NCI-H1092 treated with DMSO at 0.1 percent for 48 hours (cell line): ENCODE measurements around the gene UNC5C.

Experiments
- DNase-seq: peaks from one replicate; lab custom pipeline; 2025; lab: John Stamatoyannopoulos, UW

UNC5C gene

GRCh38 chr4:95548738-95549245, at the start of gene UNC5C:
Gene UNC5C (minus strand): TSS chr4:95548973.
- DNase-seq: no peak

DNA sequence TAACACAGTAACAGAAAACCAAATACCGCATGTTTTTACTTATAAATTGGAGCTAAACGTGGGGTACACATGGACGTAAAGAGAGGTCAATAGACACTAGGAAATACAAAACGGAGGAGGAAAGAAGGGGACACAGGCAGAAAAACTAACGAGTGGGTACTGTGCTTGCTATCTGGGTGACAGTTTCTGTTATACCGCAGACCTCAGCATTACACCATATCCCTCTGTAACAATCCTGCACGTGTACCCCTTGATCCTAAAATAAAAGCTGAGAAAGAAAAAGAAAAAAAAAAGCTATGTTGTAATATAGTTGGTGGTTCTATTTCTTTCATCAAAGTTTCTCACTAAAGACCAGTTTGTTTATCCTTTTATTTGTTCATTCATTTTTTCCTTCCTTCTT, 47.9 kb upstream of the UNC5C start:
- no peak for DNase-seq

DNA sequence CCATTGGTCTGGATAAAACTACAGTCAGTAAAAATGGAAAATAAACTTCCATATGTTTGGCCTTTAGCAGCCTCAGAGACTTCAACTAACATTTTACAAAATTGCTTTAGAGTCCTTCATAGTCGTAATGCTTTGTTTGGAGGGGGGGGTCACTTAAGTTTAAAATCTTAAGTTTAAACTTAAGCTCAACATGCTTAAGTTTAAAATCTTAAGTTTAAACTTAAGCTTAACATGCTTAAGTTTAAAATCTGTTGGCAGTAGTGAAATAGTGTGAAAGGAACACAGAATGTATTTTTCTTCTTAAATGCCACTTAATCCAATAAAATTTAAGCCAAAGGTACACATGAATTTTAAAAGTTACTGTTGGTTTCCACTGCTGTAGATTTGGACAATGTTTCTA, 45.9 kb upstream of the UNC5C start:
- DNase-seq: no peak

DNA sequence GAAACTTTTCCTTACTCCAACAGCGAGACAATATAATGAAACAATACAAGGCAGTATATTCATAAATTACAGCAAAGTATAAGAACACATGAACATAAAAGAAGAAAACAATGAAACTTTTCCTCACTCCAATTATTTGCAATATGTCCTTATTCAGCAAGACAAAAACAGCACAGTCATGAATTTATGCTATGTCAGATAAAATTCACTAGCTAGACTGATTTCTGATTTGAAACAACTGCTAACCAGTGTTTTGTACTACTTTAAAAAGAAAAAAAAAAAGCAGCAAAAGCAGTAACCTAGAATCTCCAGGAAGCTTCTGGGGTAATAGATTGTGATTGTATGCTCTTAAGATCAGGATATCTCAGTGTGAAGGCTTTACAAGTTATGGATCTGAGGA, 45.2 kb upstream of the UNC5C start:
- DNase-seq: no peak

DNA sequence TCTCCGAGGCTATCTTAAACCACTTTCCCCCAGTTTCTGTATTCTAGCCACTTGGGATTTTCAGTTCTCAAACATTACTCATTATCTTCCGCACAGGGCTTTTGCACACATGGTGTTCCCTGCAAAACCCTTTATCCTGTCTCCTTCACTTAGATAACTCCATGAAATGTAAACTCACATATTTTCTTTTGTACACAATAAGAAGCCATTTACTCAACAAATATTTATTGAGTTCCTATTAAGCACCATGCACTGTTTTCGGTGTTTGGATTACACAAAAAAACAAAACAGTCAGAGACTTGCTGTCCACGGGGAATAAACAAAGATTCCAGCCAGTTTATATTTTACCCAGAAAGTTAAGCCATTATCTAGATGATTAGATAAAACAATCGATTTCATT, 42.5 kb upstream of the UNC5C start:
- DNase-seq: no peak

DNA sequence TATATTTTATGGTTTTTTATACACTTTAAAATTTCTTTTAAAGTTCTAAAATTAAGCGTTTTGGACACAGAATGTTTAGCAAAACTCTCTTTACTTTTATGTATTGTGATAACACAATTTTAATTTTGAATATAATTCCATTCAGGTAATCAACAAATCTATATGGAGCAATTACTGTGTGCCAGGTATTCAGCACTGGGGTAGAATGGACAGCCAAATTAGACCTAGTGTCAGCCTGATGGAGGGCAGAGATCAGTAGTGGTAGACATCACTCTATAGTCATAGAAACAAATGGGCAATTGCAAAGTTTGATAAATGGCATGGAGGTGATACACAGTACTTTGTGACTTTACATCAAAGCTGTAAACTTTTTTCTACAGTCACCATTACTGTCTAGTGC, 41.8 kb upstream of the UNC5C start:
- DNase-seq: no peak

DNA sequence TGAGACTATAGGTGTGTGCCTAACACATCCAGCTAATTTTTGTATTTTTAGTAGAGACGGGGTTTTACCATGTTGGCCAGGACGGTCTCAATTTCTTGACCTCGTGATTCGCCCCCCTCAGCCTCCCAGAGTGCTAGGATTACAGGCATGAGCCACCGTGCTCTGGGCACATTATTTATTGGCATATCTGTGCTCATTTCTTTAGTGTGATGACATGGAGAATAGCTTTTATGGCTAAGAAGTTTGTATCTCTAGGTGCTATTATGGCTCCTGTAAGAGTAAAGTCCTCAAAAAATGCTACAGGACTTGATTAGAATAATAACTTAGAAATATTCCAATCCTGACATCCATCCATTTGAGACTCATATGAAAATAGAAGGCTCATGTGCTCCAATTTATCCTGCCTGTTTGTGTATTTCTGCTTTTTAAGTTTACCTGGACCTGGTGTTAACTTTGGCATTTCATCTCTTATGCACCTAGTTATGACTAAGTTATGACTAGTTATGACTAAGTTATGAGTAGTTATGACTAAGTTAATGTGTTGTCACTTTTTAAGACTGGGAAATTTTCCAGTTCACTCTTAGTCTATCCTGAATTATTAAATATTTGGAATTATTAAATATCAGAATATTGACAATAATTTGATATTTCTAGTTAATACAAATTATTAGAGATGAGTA, 36.4 kb upstream of the UNC5C start:
- no peak for DNase-seq

- no peak for DNase-seq
Measured at GRCh38 chr4:95580226-95580625, 31.5 kb upstream of the UNC5C start.

DNA sequence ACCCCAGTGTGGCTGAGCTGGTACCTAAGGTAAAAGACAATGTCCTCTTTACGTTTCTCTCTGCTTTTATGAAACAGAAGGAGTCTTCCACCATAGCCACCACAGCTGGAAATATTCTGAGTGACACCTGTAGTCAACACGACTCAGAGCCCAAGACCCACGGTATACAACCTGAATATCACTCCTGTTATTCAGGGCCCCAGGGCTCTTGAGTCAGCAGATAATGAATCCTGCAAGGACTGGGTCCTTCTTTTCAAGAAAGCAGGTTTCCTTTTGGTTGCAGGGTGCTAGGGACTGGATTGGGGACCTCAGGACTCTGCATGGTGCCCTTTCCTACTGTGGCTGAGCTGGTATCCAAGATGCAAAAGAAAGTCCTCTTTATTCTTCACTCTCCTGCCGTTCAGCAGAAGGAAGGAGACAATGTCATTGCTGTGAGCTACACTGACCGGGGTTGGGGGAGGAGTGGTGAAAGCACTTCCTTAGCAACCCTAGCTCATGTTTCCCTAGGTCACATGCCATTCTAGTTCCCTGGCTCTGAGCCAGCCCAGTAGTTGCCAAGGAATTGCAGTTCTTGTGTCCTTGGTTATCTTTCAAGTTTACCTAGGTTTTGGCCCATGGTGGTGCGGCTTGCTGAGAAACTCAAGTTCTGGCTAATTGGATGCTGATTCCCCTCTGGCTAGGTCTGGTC, 23.7 kb upstream of the UNC5C start:
- DNase-seq: no peak

- DNase-seq: no peak
Measured at GRCh38 chr4:95571577-95571976, 22.8 kb upstream of the UNC5C start.

DNA sequence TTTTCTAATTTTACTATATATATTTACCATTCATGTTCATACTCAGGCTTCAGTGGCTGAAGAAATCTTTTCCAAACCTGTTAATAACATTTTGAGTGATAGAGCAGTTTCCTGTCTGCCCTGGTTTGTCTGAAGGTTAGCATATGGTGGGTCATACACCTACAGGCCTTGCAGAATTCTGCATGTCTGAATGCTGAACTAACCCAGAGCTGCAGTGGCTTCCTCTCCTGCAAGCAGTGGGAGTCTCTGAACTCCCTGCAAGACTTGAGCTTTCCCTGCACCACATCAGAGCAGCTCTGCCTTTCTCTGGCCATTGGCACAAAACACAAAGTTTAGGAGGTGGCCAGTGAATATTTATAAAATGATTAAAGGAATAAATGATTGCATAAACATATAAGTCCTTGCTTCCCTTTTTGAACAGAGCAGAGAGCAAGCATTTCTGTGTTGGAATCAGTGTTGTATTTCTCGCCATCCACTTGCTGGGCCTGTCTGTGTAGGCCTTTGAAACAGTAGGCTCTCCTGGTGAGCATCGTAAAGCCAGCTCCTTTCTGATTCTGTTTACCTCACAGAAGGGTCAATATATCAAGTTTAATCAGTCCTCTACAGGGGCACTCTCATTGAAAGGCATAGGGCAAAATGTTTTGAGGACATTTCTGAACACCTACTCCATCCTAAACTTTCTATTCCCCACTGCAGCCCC, 15.0 kb upstream of the UNC5C start:
- no peak for DNase-seq

DNA sequence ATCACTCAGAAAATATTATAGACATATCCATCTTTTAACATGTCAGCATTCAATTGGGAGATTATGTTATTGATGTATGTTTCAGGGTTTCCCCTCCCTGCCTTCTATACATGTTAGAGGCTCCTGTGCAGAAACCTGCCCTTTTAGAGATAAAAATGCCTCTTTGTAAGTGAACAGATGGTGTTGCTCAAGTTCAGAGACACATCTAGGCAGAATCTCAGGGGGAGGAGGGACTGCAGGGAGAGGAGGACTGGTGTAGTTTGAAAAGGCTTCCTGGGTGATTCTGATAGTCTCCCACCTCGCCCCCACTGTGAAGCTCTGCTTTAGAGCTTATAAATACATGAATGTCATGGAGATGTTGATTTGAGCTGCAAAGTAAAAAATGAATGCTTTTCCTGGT, 12.0 kb upstream of the UNC5C start:
- DNase-seq: no peak

DNA sequence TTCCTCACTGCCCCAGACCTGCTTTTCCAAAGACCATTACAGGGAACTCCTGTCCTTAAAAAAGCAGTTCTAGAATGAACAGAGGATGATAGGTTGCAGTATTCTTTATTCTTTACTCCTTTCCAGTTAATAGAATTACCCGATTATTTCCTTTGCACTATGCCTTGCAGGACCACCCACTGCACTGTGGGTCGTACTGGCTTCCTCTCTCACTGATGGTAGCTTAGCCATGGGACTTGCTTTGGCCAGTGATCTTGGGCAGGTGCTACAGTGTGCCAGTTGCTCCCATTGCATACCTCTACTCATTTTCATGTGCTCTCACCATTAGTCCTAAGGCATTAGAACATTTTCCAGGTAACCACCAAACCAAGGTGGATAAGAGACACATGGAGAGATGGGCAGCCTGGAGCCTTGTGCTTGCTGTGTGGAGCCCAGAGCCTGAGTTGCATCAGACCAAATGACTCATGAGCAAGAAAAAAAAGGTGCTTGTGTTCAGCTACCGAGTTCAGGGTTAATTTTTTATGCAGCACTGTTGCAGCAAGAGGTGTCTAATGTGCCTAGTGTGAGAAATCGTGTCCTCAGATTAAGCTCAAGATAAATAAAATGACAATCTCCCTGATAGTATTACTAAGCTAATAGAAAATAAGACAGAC, 7.6 kb upstream of the UNC5C start:
- DNase-seq: no peak

- DNase-seq: no peak
Measured at GRCh38 chr4:95552942-95553550, 4.3 kb upstream of the UNC5C start.

- no peak for DNase-seq
Measured at GRCh38 chr4:95551653-95552052, 2.9 kb upstream of the UNC5C start.

- no peak for DNase-seq
Measured at GRCh38 chr4:95550115-95550987, 1.6 kb upstream of the UNC5C start.

- no peak for DNase-seq
Measured at GRCh38 chr4:95549246-95550114, 707 bp upstream of the UNC5C start.

- DNase-seq: no peak
Measured at GRCh38 chr4:95547715-95548471, 880 bp downstream of the UNC5C start.
